Omental fat pad (tissue), 4 donors: ENCODE results near the gene HSPE1. TPM values are rescaled to one million over a fixed set of nuclear protein-coding genes. Genes with fewer than 3 reads are reported as not detected.
"Not testable (repeated sequence)": the region's sequence is repeated elsewhere in the genome, so short reads cannot be mapped to it uniquely, and the experiment has no call there.

Experiments
- ATAC-seq: fragments of 150-250 bp; one replicate; pipeline ENCODE4 v1.9.1; 2016; ENCODE audit warnings: mild to moderate bottlenecking, moderate library complexity; ENCODE audit not compliant: low FRiP score
- DNase-seq: peaks from one replicate; pipeline ENCODE4 v3.0.0-alpha.2; 2019; ENCODE audit warnings: low spot score
- total RNA-seq, 4 donors: library from RNA; depleted of rRNA; stranded (reverse); fragments of >200 nt; gene quantifications; one replicate each; pipeline ENCODE4 v1.1.0, GENCODE V29; 2016
- TF ChIP-seq, protein P1 (sequence below), 3 donors: fragments of 450-650 bp; IDR thresholded peaks; one replicate each; pipeline ENCODE4 v1.5.1; 2016 to 2017; ENCODE audit warnings: antibody characterized with exemption in 3 of 3, mild to moderate bottlenecking in 3 of 3, moderate library complexity in 2 of 3

HSPE1 gene
- 100 to 1,000 TPM in 3 of 4 donors, 10 to 100 TPM in 1; 86.5 to 352 (median 177) TPM for total RNA-seq

DNA sequence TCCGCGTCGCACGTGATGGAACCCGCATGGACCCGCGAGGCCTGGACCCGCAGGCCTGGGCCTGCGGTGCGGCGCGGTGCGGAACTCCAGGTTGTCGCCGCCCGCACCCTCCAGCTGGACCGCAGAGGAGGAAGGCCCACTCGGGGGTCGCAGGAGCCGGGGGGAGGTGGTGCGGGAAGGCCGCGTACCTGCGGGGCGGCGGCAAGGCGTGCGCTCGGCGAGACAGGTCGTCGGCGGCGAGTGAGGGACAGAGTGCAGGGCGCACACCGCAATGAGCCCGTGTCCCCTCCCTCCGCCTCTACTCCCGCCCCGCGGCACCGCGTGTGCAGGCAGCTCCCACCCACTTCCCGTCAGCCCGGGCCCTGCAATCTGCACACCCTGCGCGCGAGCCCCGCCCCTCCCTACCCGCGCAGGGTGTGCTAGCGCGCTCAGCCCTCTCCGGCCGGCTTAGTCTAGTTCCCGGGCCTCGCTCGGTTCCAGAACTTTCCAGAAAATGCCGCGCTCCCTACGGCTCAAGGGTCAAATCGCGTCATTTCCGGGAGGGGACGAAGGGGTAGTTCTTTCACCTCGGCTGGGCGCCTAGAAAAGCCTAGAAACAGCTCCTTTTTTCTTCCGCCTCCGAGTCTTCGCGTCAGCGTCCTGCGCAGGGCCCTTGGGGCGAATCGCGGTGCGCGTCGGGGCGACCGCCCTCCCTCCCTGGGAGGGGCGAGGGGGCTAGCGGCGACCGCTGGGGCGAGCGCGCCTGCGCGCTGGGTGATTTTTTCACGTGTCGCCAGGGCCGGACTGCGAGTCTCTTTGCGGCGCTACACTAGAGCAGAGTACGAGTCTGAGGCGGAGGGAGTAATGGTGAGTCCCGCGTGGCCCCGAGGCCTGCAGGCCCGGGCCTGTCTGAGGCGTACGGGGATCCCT, at the start of gene HSPE1, which contains the start of gene HSPD1:
Gene HSPE1, plus strand, starts transcription at position 786 of the 909 bp plus-strand sequence. Its CDS starts 58 bp downstream, at position 844.
Gene HSPD1, minus strand, starts transcription at position 247 of the 909 bp plus-strand sequence. CDS start 992 bp downstream, outside the sequence.
- DNase-seq (peak; percentile 96), ATAC-seq (peak; percentile 99)
- TF ChIP-seq, protein P1, sequence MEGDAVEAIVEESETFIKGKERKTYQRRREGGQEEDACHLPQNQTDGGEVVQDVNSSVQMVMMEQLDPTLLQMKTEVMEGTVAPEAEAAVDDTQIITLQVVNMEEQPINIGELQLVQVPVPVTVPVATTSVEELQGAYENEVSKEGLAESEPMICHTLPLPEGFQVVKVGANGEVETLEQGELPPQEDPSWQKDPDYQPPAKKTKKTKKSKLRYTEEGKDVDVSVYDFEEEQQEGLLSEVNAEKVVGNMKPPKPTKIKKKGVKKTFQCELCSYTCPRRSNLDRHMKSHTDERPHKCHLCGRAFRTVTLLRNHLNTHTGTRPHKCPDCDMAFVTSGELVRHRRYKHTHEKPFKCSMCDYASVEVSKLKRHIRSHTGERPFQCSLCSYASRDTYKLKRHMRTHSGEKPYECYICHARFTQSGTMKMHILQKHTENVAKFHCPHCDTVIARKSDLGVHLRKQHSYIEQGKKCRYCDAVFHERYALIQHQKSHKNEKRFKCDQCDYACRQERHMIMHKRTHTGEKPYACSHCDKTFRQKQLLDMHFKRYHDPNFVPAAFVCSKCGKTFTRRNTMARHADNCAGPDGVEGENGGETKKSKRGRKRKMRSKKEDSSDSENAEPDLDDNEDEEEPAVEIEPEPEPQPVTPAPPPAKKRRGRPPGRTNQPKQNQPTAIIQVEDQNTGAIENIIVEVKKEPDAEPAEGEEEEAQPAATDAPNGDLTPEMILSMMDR (IDR thresholded peaks at IDR 0.05): no peak

DNA sequence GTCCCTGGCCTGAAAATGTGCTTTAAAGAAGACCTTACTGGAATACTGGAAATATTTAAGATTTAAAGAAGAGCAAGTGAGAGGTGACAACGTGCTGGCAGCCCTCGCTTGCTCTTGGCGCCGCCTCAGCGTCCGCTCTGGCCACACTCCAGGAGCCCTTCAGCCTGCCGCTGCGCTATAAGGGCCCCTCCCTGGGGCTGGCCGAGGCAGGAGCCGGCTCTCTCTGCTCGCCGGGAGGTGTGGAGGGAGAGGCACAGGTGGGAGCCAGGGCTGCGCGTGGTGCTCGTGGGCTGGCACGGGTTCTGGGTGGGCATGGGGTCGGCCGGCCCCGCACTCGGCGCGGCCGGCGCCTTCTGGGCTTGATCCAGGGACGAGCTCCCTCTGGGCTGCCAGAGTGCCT, 49.7 kb upstream of the HSPE1 start:
- no peak for ATAC-seq
- TF ChIP-seq, protein P1 (IDR thresholded peaks at IDR 0.05): no peak
- no peak for DNase-seq

DNA sequence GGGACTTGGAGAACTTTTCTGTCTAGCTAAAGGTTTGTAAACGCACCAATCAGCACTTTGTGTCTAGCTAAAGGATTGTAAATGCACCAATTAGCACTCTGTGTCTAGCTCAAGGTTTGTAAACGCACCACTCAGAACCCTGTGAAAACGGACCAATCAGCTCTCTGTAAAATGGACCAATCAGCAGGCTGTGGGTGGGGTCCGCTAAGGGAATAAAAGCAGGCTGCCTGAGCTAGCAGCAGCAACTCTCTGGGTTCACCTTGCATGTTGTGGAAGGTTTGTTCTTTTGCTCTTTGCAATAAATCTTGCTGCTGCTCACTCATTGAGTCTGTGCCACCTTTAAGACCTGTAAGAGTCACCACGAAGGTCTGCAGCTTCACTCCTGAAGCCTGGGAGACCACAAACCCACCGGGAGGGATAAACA, 49.2 kb upstream of the HSPE1 start:
- DNase-seq, ATAC-seq: not testable (repeated sequence)

DNA sequence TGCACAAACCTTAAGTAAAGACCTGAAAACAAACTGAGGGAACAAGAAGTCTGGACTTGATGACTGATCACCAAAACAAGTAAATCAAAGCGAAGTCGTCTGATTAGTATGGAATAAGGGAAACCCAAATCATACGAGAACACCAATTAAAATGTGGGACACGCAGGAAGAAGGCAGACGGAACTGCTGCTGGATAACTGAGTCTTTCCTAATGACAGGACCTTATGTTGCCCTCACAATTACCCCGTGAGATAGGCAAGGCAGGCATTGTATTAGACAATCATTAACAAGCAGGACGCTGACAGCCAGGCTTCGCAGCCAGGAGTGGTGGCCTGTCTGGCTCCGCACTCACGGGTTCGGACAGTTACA, 47.4 kb upstream of the HSPE1 start:
- DNase-seq: no peak
- ATAC-seq: no peak
- TF ChIP-seq, protein P1 (IDR thresholded peaks at IDR 0.05): no peak

- peak; percentile 92 for DNase-seq
- peak; percentile 99 for ATAC-seq
- TF ChIP-seq, protein P1 (IDR thresholded peaks at IDR 0.05): no peak
Measured at GRCh38 chr2:197453123-197453913, 46.9 kb upstream of the HSPE1 start, which contains the start of gene COQ10B. COQ10B (plus strand) TSS chr2:197453552; CDS start chr2:197453561, 9 bp downstream.

- DNase-seq: no peak
- TF ChIP-seq, protein P1 (IDR thresholded peaks at IDR 0.05): no peak
- ATAC-seq: peak; percentile 74
Measured at GRCh38 chr2:197453914-197454398, 46.2 kb upstream of the HSPE1 start.

- TF ChIP-seq, protein P1 (IDR thresholded peaks at IDR 0.05): no peak
- no peak for ATAC-seq
- DNase-seq: no peak
Measured at GRCh38 chr2:197454923-197455322, 45.3 kb upstream of the HSPE1 start.
